HepG2 (cell line): ENCODE measurements around the gene MBD4. TPM values are rescaled to one million over a fixed set of nuclear protein-coding genes. Genes with fewer than 3 reads are reported as not detected.

Source experiments
- ATAC-seq: fragments of 200-7000 bp; cut with Tn5 transposase; 3 replicates; pipeline ENCODE4 v1.9.1; 2020; ENCODE audit warnings: mild to moderate bottlenecking, moderate library complexity
- BruUV-seq: library from RNA; stranded (reverse); fragments of 400-500 nt; replicated peaks from 2 replicates; lab custom pipeline; 2021; lab: Mats Ljungman, UMichigan
- CTCF ChIA-PET: fragments of 300-600 bp; formaldehyde crosslinking; extraction: SDS; loops from one replicate; lab custom pipeline; 2021; ENCODE audit warnings: low total read pairs, inconsistent platforms, low intra/inter-chr PET ratio; lab: Yijun Ruan, JAX
- POLR2A ChIA-PET: fragments of 350-600 bp; sonication (Branson Sonifier 250); formaldehyde crosslinking; loops from one replicate; lab custom pipeline; 2020; ENCODE audit warnings: antibody characterized with exemption, inconsistent platforms; lab: Yijun Ruan, JAX
- DNase-seq: peaks from one replicate; pipeline ENCODE4 v3.0.0-alpha.2; 2015; ENCODE audit warnings: low spot score
- FAIRE-seq: peaks from 3 replicates; lab custom pipeline; 2011; peaks lifted over from hg19 to GRCh38; lab: Jason Lieb, UNC
- H2AFZ ChIP-seq: one replicate; pipeline ENCODE4 v1.6.1; 2011; ENCODE audit warnings: low read length, inconsistent platforms
- H3K27ac ChIP-seq: fragments of 300-600 bp; 3 replicates; pipeline ENCODE4 v1.8.0; 2011; ENCODE audit warnings: mixed run types, mild to moderate bottlenecking, mixed read lengths, low read length, inconsistent platforms; ENCODE audit not compliant: insufficient read depth; ENCODE audit errors: extremely low read length
- H3K27me3 ChIP-seq, 2 experiments: fragments of 200-600 bp in 1 of 2; 2 replicates in 1 of 2; 3 replicates in 1 of 2; pipeline versions ENCODE4 v1.6.0 to v1.8.0; 2011; ENCODE audit warnings: low read length in 2 of 2, mild to moderate bottlenecking in 2 of 2, moderate library complexity in 2 of 2, inconsistent platforms in 1 of 2; ENCODE audit not compliant: insufficient read depth in 2 of 2, control insufficient read depth in 1 of 2
- H3K36me3 ChIP-seq, 2 experiments: fragments of 200-600 bp in 1 of 2; replicated peaks in 1 of 2; 2 replicates in 1 of 2; 3 replicates in 1 of 2; pipeline versions ENCODE4 v1.5.1 to v1.8.0; 2011; ENCODE audit warnings: low read length in 2 of 2, inconsistent platforms in 1 of 2; ENCODE audit not compliant: insufficient read depth in 2 of 2, control insufficient read depth in 1 of 2
- H3K4me1 ChIP-seq: 2 replicates; pipeline ENCODE4 v1.5.1; 2012; ENCODE audit warnings: low read length, inconsistent platforms; ENCODE audit not compliant: insufficient read depth
- H3K4me2 ChIP-seq: 2 replicates; pipeline ENCODE4 v1.6.0; 2011; ENCODE audit warnings: low read depth, low read length, inconsistent platforms
- H3K4me3 ChIP-seq, 3 experiments: fragments of 200-600 bp in 1 of 3; sonication (generic), shearing (Covaris generic) in 1 of 3; replicated peaks in 1 of 3; 2 replicates each; pipeline ENCODE4 v1.5.1; 2011 to 2016; ENCODE audit warnings: low read length in 3 of 3, inconsistent platforms in 2 of 3, low read depth in 2 of 3, mild to moderate bottlenecking in 2 of 3, control low read depth in 1 of 3, mixed read lengths in 1 of 3; ENCODE audit not compliant: insufficient read depth in 1 of 3
- H3K79me2 ChIP-seq: one replicate; pipeline ENCODE4 v1.6.1; 2011; ENCODE audit warnings: low read length, inconsistent platforms; ENCODE audit not compliant: insufficient read depth
- H3K9ac ChIP-seq: 2 replicates; pipeline ENCODE4 v1.6.0; 2011; ENCODE audit warnings: mild to moderate bottlenecking, low read depth, low read length, inconsistent platforms; ENCODE audit not compliant: insufficient read depth
- H3K9me3 ChIP-seq: 2 replicates; pipeline ENCODE4 v1.5.1; 2012; ENCODE audit warnings: mild to moderate bottlenecking, low read length
- H4K20me1 ChIP-seq: 2 replicates; pipeline ENCODE4 v1.6.0; 2011; ENCODE audit warnings: inconsistent platforms, mild to moderate bottlenecking, low read length, moderate library complexity; ENCODE audit not compliant: insufficient read depth
- CREM ChIP-seq, 2 experiments: sonication (generic) in 1 of 2; formaldehyde crosslinking in 1 of 2; IDR thresholded peaks; 2 replicates each; pipeline versions ENCODE4 v1.4.0 to v1.6.1; 2016 to 2020; ENCODE audit warnings: antibody characterized with exemption in 1 of 2, mild to moderate bottlenecking in 1 of 2, missing genetic modification reagents in 1 of 2
- HNRNPUL1 ChIP-seq: fragments of 200-400 bp; formaldehyde crosslinking; IDR thresholded peaks from 2 replicates; pipeline ENCODE4 v1.6.1; 2017; ENCODE audit warnings: low read depth, mild to moderate bottlenecking, low read length, moderate library complexity
- HOXA9 ChIP-seq: sonication (generic); formaldehyde crosslinking; IDR thresholded peaks from 2 replicates; pipeline ENCODE4 v1.8.1; 2022; ENCODE audit warnings: missing genetic modification reagents, mild to moderate bottlenecking, moderate library complexity, borderline replicate concordance
- IKZF4 ChIP-seq: sonication (generic); formaldehyde crosslinking; IDR thresholded peaks from 2 replicates; pipeline ENCODE4 v1.5.1; 2020; ENCODE audit warnings: borderline replicate concordance, mild to moderate bottlenecking, low read depth, missing genetic modification reagents; ENCODE audit errors: not compliant biosample characterization
- IRF2 ChIP-seq: IDR thresholded peaks from 2 replicates; pipeline ENCODE4 v1.6.1; 2018; ENCODE audit warnings: missing genetic modification reagents, missing compliant biosample characterization
- RBFOX2 ChIP-seq: fragments of 200-400 bp; formaldehyde crosslinking; IDR thresholded peaks from 2 replicates; pipeline ENCODE4 v1.6.1; 2017; ENCODE audit warnings: low read depth, mild to moderate bottlenecking, low read length
- SIN3A ChIP-seq: IDR thresholded peaks from 2 replicates; pipeline ENCODE4 v1.6.1; 2011; ENCODE audit warnings: low read depth, mild to moderate bottlenecking, control low read depth, low read length, borderline replicate concordance
- ZNF431 ChIP-seq: sonication (generic); formaldehyde crosslinking; IDR thresholded peaks from 2 replicates; pipeline ENCODE4 v1.9.0; 2022; ENCODE audit warnings: missing genetic modification reagents, low read depth, mild to moderate bottlenecking, borderline replicate concordance
- ZNF484 ChIP-seq: sonication (generic); formaldehyde crosslinking; IDR thresholded peaks from 2 replicates; pipeline ENCODE4 v1.5.1; 2020; ENCODE audit warnings: mild to moderate bottlenecking, low read depth, missing genetic modification reagents, borderline replicate concordance
- ZNF670 ChIP-seq: sonication (generic); formaldehyde crosslinking; IDR thresholded peaks from 2 replicates; pipeline ENCODE4 v1.8.0; 2022; ENCODE audit warnings: mild to moderate bottlenecking, missing genetic modification reagents, borderline replicate concordance
- WGBS: methylation state at CpG from one replicate; pipeline ENCODE4 v1.1.6; 2017; ENCODE audit warnings: low lambda C conversion rate; 5-methylcytosine and 5-hydroxymethylcytosine counted together
- in situ Hi-C: cut with HindIII; loops from 2 replicates; pipeline ENCODE4 v1.10.0; 2017; ENCODE audit warnings: low pct_unique_long_range_greater_than_20kb; ENCODE audit not compliant: extremely low pct_ligation_motif_present
- intact Hi-C: fragments of 100-400 bp; cut with micrococcal nuclease; formaldehyde crosslinking; loops from one replicate; pipeline ENCODE4 v1.10.0; 2022; ENCODE audit not compliant: unreplicated experiment
- polyA plus RNA-seq, 8 experiments: library from polyadenylated mRNA; depleted of rRNA in 3 of 8; stranded (reverse) in 7 of 8; unstranded in 1 of 8; fragments of >200 nt; fragmentation: Illumina TruSeq in 4 of 8; extraction: Trizol in 4 of 8; gene quantifications; 2 replicates each; pipeline versions ENCODE4 v1.2.1 to v1.2.3, GENCODE V29; 2011 to 2016; ENCODE audit warnings: low read depth in 4 of 8, missing spikeins in 1 of 8, mixed read lengths in 1 of 8; ENCODE audit not compliant: insufficient read depth in 1 of 8
- total RNA-seq, 5 experiments: library from RNA; depleted of rRNA; stranded (reverse); fragments of >200 nt; fragmentation: Illumina TruSeq; extraction: Trizol; gene quantifications; 2 replicates each; pipeline ENCODE4 v1.2.3, GENCODE V29; 2016; ENCODE audit warnings: low read depth in 1 of 5
- TF ChIP-seq, protein P1 (sequence below): sonication (generic); formaldehyde crosslinking; IDR thresholded peaks from one replicate; pipeline ENCODE4 v1.5.1; 2020; ENCODE audit warnings: mild to moderate bottlenecking, missing genetic modification reagents; ENCODE audit errors: not compliant biosample characterization
- TF ChIP-seq, protein P2 (sequence below): sonication (generic); formaldehyde crosslinking; IDR thresholded peaks from 2 replicates; pipeline ENCODE4 v1.4.0; 2020; ENCODE audit warnings: low read depth, mild to moderate bottlenecking, missing genetic modification reagents
- TF ChIP-seq, protein P3 (sequence below): IDR thresholded peaks from 2 replicates; pipeline ENCODE4 v1.6.1; 2012; ENCODE audit warnings: inconsistent platforms

MBD4 gene
- total and polyA plus RNA-seq, 2 of the 13 experiments (the other 11 are each of a cell fraction or from before 2014, with no cell fraction given) = 14.9 to 25.3 TPM

DNA sequence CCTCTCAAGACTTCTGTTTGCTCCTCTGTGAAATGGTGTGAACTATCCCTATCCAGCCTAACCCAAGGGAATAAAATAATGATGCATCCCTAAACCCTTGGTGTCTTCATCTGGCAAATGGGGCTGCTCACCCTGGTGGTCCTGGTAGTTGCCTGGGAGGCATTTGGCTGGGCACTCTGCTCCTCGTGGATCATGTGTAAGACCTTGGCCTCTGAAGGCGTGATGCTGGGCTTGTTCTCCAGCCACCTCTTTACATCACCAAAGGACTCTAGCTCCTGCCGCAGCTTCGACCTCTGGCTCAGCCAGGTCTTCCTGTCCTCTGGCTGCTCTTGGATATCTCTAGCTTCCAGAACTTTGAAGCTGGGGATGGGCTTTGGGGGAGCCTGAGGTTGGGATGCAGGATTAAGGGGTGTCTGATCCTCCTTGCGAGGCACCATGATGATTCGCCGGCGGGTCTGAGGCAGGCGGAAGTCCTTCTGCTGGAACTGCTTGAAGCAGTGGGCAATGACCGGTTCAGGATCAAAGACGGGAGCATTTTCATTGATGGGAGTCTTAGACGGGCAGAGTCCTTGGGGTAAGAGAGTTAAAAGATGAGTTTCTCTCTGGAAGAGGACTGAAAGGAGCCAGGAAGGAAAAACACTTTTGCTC is 18.4 kb downstream of the MBD4 start:
- 82% methylated on average over 11 of the region's 12 CpGs for WGBS
- Histone ChIP-seq H3K4me3 (no peak overlapping the region), H3K79me2 (no peaks in the 10 kb centered on the region), H3K9me3 (no peaks in the 10 kb centered on the region), H3K36me3 (no peaks in the 10 kb centered on the region), H3K4me1 (peaks cover 81% of the 10 kb centered on the region), H3K9ac (no peak overlapping the region), H3K4me2 (no peak overlapping the region), H2AFZ (no peak overlapping the region), H3K27ac (no peak overlapping the region), H3K27me3 (no peaks in the 10 kb centered on the region), H4K20me1 (no peaks in the 10 kb centered on the region)
- DNase-seq (no peak), FAIRE-seq (no peak), ATAC-seq (no peak)
- ChIA-PET CTCF (interaction anchor here (1.4 kb wide), 1 partner anchor 38 kb away, joined by 4 read pairs; no protein-coding TSS in a partner anchor), POLR2A (interaction anchor here (1.7 kb wide), 1 partner anchor 9 kb away, joined by 3 read pairs; no protein-coding TSS in a partner anchor)
- TF ChIP-seq RBFOX2 = no peak
- no peak for TF ChIP-seq IKZF4 (CRISPR knock-in tag)
- TF ChIP-seq HOXA9 (CRISPR knock-in tag) = no peak
- TF ChIP-seq HNRNPUL1 = no peak
- TF ChIP-seq CREM (IDR thresholded peaks at IDR 0.05) = no peak
- no peak for TF ChIP-seq CREM (CRISPR knock-in tag; IDR thresholded peaks at IDR 0.05)
- no peak for TF ChIP-seq ZNF431 (CRISPR knock-in tag)
- no peak for TF ChIP-seq SIN3A
- TF ChIP-seq ZNF484 (CRISPR knock-in tag) = no peak
- TF ChIP-seq, protein P1, sequence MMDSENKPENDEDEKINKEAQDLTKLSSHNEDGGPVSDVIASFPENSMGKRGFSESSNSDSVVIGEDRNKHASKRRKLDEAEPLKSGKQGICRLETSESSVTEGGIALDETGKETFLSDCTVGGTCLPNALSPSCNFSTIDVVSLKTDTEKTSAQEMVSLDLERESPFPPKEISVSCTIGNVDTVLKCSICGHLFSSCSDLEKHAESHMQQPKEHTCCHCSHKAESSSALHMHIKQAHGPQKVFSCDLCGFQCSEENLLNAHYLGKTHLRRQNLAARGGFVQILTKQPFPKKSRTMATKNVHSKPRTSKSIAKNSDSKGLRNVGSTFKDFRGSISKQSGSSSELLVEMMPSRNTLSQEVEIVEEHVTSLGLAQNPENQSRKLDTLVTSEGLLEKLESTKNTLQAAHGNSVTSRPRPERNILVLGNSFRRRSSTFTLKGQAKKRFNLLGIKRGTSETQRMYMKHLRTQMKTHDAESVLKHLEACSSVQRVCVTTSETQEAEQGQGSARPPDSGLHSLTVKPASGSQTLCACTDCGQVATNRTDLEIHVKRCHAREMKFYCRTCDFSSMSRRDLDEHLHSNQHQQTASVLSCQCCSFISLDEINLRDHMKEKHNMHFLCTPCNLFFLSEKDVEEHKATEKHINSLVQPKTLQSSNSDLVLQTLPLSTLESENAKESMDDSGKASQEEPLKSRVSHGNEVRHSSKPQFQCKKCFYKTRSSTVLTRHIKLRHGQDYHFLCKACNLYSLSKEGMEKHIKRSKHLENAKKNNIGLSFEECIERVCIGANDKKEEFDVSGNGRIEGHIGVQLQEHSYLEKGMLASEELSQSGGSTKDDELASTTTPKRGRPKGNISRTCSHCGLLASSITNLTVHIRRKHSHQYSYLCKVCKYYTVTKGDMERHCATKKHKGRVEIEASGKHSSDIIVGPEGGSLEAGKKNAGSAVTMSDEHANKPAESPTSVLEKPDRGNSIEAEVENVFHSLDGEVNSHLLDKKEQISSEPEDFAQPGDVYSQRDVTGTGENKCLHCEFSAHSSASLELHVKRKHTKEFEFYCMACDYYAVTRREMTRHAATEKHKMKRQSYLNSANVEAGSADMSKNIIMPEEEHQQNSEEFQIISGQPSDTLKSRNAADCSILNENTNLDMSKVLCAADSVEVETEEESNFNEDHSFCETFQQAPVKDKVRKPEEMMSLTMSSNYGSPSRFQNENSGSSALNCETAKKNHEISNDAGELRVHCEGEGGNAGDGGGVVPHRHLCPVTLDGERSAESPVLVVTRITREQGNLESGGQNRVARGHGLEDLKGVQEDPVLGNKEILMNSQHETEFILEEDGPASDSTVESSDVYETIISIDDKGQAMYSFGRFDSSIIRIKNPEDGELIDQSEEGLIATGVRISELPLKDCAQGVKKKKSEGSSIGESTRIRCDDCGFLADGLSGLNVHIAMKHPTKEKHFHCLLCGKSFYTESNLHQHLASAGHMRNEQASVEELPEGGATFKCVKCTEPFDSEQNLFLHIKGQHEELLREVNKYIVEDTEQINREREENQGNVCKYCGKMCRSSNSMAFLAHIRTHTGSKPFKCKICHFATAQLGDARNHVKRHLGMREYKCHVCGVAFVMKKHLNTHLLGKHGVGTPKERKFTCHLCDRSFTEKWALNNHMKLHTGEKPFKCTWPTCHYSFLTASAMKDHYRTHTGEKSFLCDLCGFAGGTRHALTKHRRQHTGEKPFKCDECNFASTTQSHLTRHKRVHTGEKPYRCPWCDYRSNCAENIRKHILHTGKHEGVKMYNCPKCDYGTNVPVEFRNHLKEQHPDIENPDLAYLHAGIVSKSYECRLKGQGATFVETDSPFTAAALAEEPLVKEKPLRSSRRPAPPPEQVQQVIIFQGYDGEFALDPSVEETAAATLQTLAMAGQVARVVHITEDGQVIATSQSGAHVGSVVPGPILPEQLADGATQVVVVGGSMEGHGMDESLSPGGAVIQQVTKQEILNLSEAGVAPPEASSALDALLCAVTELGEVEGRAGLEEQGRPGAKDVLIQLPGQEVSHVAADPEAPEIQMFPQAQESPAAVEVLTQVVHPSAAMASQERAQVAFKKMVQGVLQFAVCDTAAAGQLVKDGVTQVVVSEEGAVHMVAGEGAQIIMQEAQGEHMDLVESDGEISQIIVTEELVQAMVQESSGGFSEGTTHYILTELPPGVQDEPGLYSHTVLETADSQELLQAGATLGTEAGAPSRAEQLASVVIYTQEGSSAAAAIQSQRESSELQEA (CRISPR knock-in tag) = no peak
- TF ChIP-seq, protein P2, sequence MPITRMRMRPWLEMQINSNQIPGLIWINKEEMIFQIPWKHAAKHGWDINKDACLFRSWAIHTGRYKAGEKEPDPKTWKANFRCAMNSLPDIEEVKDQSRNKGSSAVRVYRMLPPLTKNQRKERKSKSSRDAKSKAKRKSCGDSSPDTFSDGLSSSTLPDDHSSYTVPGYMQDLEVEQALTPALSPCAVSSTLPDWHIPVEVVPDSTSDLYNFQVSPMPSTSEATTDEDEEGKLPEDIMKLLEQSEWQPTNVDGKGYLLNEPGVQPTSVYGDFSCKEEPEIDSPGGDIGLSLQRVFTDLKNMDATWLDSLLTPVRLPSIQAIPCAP (CRISPR knock-in tag) = no peak
- TF ChIP-seq IRF2 = no peak
- TF ChIP-seq ZNF670 (CRISPR knock-in tag) = no peak
- TF ChIP-seq, protein P3, sequence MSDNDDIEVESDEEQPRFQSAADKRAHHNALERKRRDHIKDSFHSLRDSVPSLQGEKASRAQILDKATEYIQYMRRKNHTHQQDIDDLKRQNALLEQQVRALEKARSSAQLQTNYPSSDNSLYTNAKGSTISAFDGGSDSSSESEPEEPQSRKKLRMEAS = no peak
- intact Hi-C loops = no loop called here
- BruUV-seq = no TSS peak
- in situ Hi-C loops = no loop called here
